HUDEP-2 (cell line): ENCODE data around the gene DEDD2.

Source experiments
- DNase-seq, 76 experiments: peaks; one replicate each; lab custom pipeline; 2025; ENCODE audit not compliant: unreplicated experiment in 76 of 76; lab: John Stamatoyannopoulos, UW

Gene DEDD2

GRCh38 chr19:42229855-42230351, 12.4 kb upstream of the DEDD2 start:
- peak in 64 of 76 experiments; percentile 24 to 81 (median 56) for DNase-seq

- peak in 63 of 76 experiments; percentile 19 to 82 (median 63) for DNase-seq
These were observed 11.9 kb upstream of the DEDD2 start for GRCh38 chr19:42229301-42229854.

- DNase-seq = peak in 15 of 76 experiments; percentile 15 to 45 (median 35)
These were observed 11.2 kb upstream of the DEDD2 start for GRCh38 chr19:42228641-42229040.

- no peak for DNase-seq
These were observed 9.4 kb upstream of the DEDD2 start for GRCh38 chr19:42226886-42227285.

GRCh38 chr19:42225718-42226292, 8.3 kb upstream of the DEDD2 start:
- no peak for DNase-seq

GRCh38 chr19:42224940-42225717, 7.7 kb upstream of the DEDD2 start:
- DNase-seq = no peak

- DNase-seq = no peak
These were observed 3.2 kb upstream of the DEDD2 start for GRCh38 chr19:42220751-42221097.

- DNase-seq = peak; percentile 76 to 100 (median 98)
These were observed 2.6 kb upstream of the DEDD2 start, which contains the start of gene ZNF526 for GRCh38 chr19:42219812-42220750. Gene ZNF526, plus strand, starts transcription at chr19:42220312. Its CDS starts 4,092 bp downstream, at chr19:42224404.

GRCh38 chr19:42216653-42217519, 591 bp downstream of the DEDD2 start:
- DNase-seq = peak in 24 of 76 experiments; percentile 23 to 67 (median 44)

GRCh38 chr19:42214810-42215485, 2.5 kb downstream of the DEDD2 start:
- no peak for DNase-seq

- DNase-seq = no peak
These were observed 4.6 kb downstream of the DEDD2 start for GRCh38 chr19:42212886-42213285.

- no peak for DNase-seq
These were observed 8.9 kb downstream of the DEDD2 start for GRCh38 chr19:42208612-42209011.

- DNase-seq = peak in 4 of 76 experiments; percentile 17 to 30 (median 22)
These were observed 9.7 kb downstream of the DEDD2 start for GRCh38 chr19:42207767-42208271.

GRCh38 chr19:42206871-42207755, 10.4 kb downstream of the DEDD2 start:
- DNase-seq = peak in 7 of 76 experiments; percentile 21 to 34 (median 23)

GRCh38 chr19:42204664-42205063, 12.8 kb downstream of the DEDD2 start:
- no peak for DNase-seq

GRCh38 chr19:42203700-42204099, 13.8 kb downstream of the DEDD2 start:
- DNase-seq = no peak

GRCh38 chr19:42202290-42202880, 15.1 kb downstream of the DEDD2 start:
- DNase-seq = no peak
